Endothelial cell (in vitro differentiated cells): ENCODE data around the gene ZNF148. TPM values are rescaled to one million over a fixed set of nuclear protein-coding genes. Genes with fewer than 3 reads are reported as not detected.

Experiments
- DNase-seq: peaks from one replicate; pipeline ENCODE4 v3.0.0; 2021; ENCODE audit warnings: low spot score
- H3K27ac Mint-ChIP-seq: one replicate; pipeline ENCODE4 v1.8.0; 2021; ENCODE audit warnings: mixed read lengths, inconsistent platforms; ENCODE audit not compliant: unreplicated experiment
- H3K27me3 Mint-ChIP-seq: one replicate; pipeline ENCODE4 v1.8.0; 2021; ENCODE audit warnings: mild to moderate bottlenecking, moderate library complexity, mixed read lengths, inconsistent platforms; ENCODE audit not compliant: unreplicated experiment
- H3K36me3 Mint-ChIP-seq: one replicate; pipeline ENCODE4 v1.8.0; 2021; ENCODE audit warnings: mild to moderate bottlenecking, low read depth, mixed read lengths, inconsistent platforms; ENCODE audit not compliant: unreplicated experiment
- H3K4me1 Mint-ChIP-seq: one replicate; pipeline ENCODE4 v1.8.0; 2021; ENCODE audit warnings: mild to moderate bottlenecking, mixed read lengths, inconsistent platforms; ENCODE audit not compliant: unreplicated experiment
- H3K4me3 Mint-ChIP-seq: one replicate; pipeline ENCODE4 v1.8.0; 2021; ENCODE audit warnings: mild to moderate bottlenecking, mixed read lengths, inconsistent platforms; ENCODE audit not compliant: unreplicated experiment
- H3K9me3 Mint-ChIP-seq: one replicate; pipeline ENCODE4 v1.8.0; 2021; ENCODE audit warnings: mixed read lengths, inconsistent platforms; ENCODE audit not compliant: unreplicated experiment
- total RNA-seq: library from RNA; stranded (reverse); fragmentation: NEBNext Ultra II Directional; extraction: Animal tissue kit (Norgen Biotek cat#: 25700); gene quantifications from one replicate; pipeline ENCODE4 v1.2.1, GENCODE V29; 2021; ENCODE audit not compliant: unreplicated experiment
- TF ChIP-seq, protein P1 (sequence below): fragments of 200-600 bp; sonication (generic); IDR thresholded peaks from one replicate; pipeline ENCODE4 v1.5.0; 2021; ENCODE audit warnings: antibody characterized with exemption; ENCODE audit not compliant: unreplicated experiment

ZNF148 gene
- total RNA-seq, 1 donor from 2014 or later = 34.3 TPM

DNA sequence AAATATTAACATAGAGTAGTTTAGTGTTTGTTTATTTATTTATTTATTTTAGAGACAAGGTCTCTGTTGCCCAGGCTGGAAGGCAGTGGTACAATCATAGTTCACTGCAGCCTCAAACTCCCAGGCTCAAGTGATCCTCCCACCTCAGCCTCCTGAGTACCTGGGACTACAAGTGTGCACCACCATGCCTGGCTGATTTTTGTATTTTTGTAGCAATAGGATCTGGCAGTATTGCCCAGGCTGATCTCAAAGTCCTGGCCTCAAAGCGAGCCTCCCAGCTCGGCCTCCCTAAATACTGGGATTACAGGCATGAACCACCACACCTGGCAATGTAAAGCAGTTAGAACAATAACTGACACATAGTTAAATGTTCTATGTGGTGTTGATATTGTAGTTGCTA lies 4.4 kb upstream of the ZNF148 start:
- Mint-ChIP-seq H3K4me1 (peaks cover 2% of the 10 kb centered on the region), H3K4me3 (no peak overlapping the region), H3K27me3 (no peaks in the 10 kb centered on the region), H3K36me3 (no peaks in the 10 kb centered on the region), H3K27ac (no peak overlapping the region), H3K9me3 (no peaks in the 10 kb centered on the region)
- TF ChIP-seq, protein P1, sequence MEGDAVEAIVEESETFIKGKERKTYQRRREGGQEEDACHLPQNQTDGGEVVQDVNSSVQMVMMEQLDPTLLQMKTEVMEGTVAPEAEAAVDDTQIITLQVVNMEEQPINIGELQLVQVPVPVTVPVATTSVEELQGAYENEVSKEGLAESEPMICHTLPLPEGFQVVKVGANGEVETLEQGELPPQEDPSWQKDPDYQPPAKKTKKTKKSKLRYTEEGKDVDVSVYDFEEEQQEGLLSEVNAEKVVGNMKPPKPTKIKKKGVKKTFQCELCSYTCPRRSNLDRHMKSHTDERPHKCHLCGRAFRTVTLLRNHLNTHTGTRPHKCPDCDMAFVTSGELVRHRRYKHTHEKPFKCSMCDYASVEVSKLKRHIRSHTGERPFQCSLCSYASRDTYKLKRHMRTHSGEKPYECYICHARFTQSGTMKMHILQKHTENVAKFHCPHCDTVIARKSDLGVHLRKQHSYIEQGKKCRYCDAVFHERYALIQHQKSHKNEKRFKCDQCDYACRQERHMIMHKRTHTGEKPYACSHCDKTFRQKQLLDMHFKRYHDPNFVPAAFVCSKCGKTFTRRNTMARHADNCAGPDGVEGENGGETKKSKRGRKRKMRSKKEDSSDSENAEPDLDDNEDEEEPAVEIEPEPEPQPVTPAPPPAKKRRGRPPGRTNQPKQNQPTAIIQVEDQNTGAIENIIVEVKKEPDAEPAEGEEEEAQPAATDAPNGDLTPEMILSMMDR = no peak
- no peak for DNase-seq

DNA sequence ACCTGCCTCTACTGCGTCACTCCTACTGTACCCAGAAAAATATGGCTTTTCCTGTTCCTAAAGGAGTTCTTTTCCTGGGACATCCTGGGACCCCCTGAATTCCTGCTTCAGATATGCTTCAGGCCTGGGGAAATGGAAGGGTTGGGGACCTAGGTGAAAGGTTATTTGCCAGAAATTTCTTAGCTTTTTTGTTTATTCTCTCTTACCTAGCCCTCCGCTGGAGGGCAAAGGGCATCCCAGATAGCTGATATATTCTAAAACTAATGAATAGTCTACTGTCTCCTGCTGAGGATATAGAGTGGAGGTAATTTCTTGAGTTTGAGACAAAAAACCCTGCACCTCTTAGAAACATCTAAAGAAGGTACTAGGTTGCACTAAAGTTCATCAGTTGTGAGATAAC lies 3.6 kb upstream of the ZNF148 start:
- no peak for DNase-seq
- peaks cover 2% of the 10 kb centered on the region for H3K27me3 Mint-ChIP-seq
- peaks cover 9% of the 10 kb centered on the region for H3K4me1 Mint-ChIP-seq
- peaks cover 5% of the 10 kb centered on the region for H3K36me3 Mint-ChIP-seq
- TF ChIP-seq, protein P1 = no peak
- no peaks in the 10 kb centered on the region for H3K9me3 Mint-ChIP-seq
- no peak overlapping the region for H3K27ac Mint-ChIP-seq
- no peak overlapping the region for H3K4me3 Mint-ChIP-seq

DNA sequence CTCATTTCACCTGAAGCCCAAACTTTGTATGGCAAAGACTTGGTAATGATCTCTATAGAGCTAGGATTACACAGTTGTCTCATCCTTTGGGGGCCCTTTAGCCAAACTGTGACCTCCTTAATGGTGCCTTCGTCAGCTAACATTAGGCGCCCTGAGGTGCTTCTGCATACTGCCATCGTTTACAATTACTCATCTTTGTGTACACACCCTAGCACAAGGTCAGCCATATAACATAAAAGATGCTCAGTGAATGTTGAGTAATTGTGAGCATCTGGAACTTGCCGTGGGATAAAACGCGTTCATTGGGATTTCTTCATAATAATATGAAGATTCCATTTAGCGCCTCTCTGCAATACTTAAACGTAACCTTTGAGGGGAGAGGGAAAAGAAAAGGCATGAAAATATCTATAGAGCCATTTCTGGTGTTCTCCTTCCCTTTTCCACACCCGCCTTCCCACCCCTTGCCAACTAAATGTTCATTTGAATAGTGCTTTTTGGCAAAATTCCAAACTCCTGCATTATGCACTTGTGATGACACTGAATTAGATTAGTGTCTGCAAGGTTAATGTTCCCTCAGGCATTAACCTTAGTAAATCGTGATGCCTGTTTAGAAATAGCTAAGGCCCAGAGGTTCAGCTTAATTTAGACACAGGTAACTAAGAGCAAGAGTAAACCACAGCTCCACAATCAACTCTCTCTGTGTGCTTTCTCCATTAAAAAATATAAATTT lies 990 bp upstream of the ZNF148 start:
- TF ChIP-seq, protein P1 = no peak
- H3K27me3 Mint-ChIP-seq = peaks cover 2% of the 10 kb centered on the region
- H3K9me3 Mint-ChIP-seq = no peaks in the 10 kb centered on the region
- H3K4me1 Mint-ChIP-seq = peaks cover 15% of the 10 kb centered on the region
- peaks cover 5% of the 10 kb centered on the region for H3K36me3 Mint-ChIP-seq
- no peak for DNase-seq
- H3K4me3 Mint-ChIP-seq = peak overlapping the region; percentile 93
- H3K27ac Mint-ChIP-seq = peak overlapping the region; percentile 68

DNA sequence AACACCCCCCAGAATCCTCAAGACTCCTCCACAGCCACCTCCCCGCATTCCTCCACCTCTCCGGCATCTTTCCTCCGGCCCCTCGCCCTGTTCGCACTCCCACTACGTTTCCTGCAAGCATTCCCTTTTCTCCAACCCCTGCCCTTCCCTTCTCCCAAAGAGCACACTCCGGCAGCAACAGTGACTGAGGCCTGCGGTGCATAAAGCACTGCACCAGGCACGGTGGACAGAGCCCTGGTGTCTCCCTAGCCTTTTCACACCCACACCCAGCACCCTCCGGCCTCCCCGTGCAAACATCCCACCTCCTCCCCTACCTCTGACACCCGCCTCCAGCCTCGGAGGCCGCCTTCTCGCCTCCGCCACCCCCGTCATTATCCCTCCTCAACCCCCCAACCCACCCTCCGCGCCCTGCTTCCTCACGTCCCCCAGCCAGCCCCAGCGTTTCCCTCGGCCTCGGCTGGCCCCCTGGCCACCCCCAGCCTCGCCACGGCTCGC lies 577 bp downstream of the ZNF148 start:
- peak overlapping the region; percentile 73 for H3K27ac Mint-ChIP-seq

More for the DNA sequence above, 577 bp downstream of the ZNF148 start:
- H3K4me1 Mint-ChIP-seq = peaks cover 18% of the 10 kb centered on the region
- peaks cover 8% of the 10 kb centered on the region for H3K36me3 Mint-ChIP-seq
- H3K27me3 Mint-ChIP-seq = peaks cover 5% of the 10 kb centered on the region
- DNase-seq = peak; percentile 49
- TF ChIP-seq, protein P1 = no peak
- no peaks in the 10 kb centered on the region for H3K9me3 Mint-ChIP-seq
- peak overlapping the region; percentile 98 for H3K4me3 Mint-ChIP-seq
